CD4-positive, alpha-beta T cell (primary cell): ENCODE measurements around the gene SIPA1. TPM values are rescaled to one million over a fixed set of nuclear protein-coding genes. Genes with fewer than 3 reads are reported as not detected.

Source experiments
- ATAC-seq: fragments of 200-7000 bp; cut with Tn5 transposase; one replicate; pipeline ENCODE4 v1.10.0; 2022; ENCODE audit warnings: mild to moderate bottlenecking; ENCODE audit not compliant: poor library complexity
- CTCF ChIA-PET: fragments of 350-600 bp; sonication (Branson Sonifier 250); formaldehyde crosslinking; loops from one replicate; lab custom pipeline; 2021; ENCODE audit warnings: antibody characterized with exemption, inconsistent platforms; lab: Charles Lee
- POLR2A ChIA-PET: fragments of 350-600 bp; sonication (Branson Sonifier 250); formaldehyde crosslinking; loops from one replicate; lab custom pipeline; 2021; ENCODE audit warnings: antibody characterized with exemption, inconsistent platforms; lab: Charles Lee
- DNase-seq, 14 experiments: peaks; one replicate each; pipeline ENCODE4 v3.0.0-alpha.2; 2013 to 2020; ENCODE audit warnings: mixed read lengths in 2 of 14
- H3K27ac ChIP-seq, 2 donors: one replicate each; pipeline versions ENCODE4 v1.5.1 to v1.7.0; 2013; ENCODE audit warnings: low read length in 2 of 2, low read depth in 1 of 2, mild to moderate bottlenecking in 1 of 2
- H3K27me3 ChIP-seq, 2 experiments: 1 replicate in 1 of 2; 2 replicates in 1 of 2; pipeline versions ENCODE4 v1.6.1 to v1.7.0; 2013; ENCODE audit warnings: low read length in 2 of 2, control low read depth in 1 of 2, mild to moderate bottlenecking in 1 of 2, moderate library complexity in 1 of 2; ENCODE audit not compliant: insufficient read depth in 2 of 2, control insufficient read depth in 1 of 2
- H3K36me3 ChIP-seq: one replicate; pipeline ENCODE4 v1.6.1; 2013; ENCODE audit warnings: low read length, control low read depth; ENCODE audit not compliant: insufficient read depth
- H3K4me1 ChIP-seq: one replicate; pipeline ENCODE4 v1.6.1; 2013; ENCODE audit warnings: low read length, control low read depth; ENCODE audit not compliant: insufficient read depth
- H3K4me3 ChIP-seq: one replicate; pipeline ENCODE4 v1.5.1; 2013; ENCODE audit warnings: mild to moderate bottlenecking, low read length, moderate library complexity
- H3K9me3 ChIP-seq, 2 experiments: 1 replicate in 1 of 2; 2 replicates in 1 of 2; pipeline versions ENCODE4 v1.6.1 to v1.7.0; 2013; ENCODE audit warnings: low read length in 2 of 2, mild to moderate bottlenecking in 2 of 2, control low read depth in 1 of 2, moderate library complexity in 1 of 2; ENCODE audit not compliant: control insufficient read depth in 1 of 2, insufficient read depth in 1 of 2
- H3K27ac Mint-ChIP-seq: one replicate; pipeline ENCODE4 v1.8.0; 2020; ENCODE audit warnings: mixed read lengths
- H3K27me3 Mint-ChIP-seq: one replicate; pipeline ENCODE4 v1.8.0; 2021; ENCODE audit warnings: mixed read lengths
- H3K36me3 Mint-ChIP-seq: one replicate; pipeline ENCODE4 v1.8.0; 2021; ENCODE audit warnings: low read depth, mixed read lengths
- H3K4me1 Mint-ChIP-seq: one replicate; pipeline ENCODE4 v1.8.0; 2021; ENCODE audit warnings: low read depth, mixed read lengths
- H3K4me3 Mint-ChIP-seq: one replicate; pipeline ENCODE4 v1.8.0; 2020; ENCODE audit warnings: mild to moderate bottlenecking, mixed read lengths
- H3K9me3 Mint-ChIP-seq: one replicate; pipeline ENCODE4 v1.8.0; 2020; ENCODE audit warnings: mixed read lengths
- intact Hi-C, 2 experiments: fragments of 100-400 bp; cut with DNase I in 1 of 2; cut with micrococcal nuclease in 1 of 2; formaldehyde crosslinking; loops; one replicate each; pipeline versions ENCODE4 v1.15.1 to v1.9.0; 2023 to 2025; cut with DNase I, micrococcal nuclease
- total RNA-seq, 174 experiments: library from RNA in 2 of 174; stranded (reverse) in 2 of 174; gene quantifications; one replicate each; pipeline ENCODE4 v1.2.3 and lab custom pipeline; 2021 to 2026
- TF ChIP-seq, protein P1 (sequence below): fragments of 200-600 bp; IDR thresholded peaks from one replicate; pipeline ENCODE4 v1.8.0; 2022; ENCODE audit warnings: antibody characterized with exemption, mild to moderate bottlenecking

SIPA1 gene
- total RNA-seq, 2 experiments from 2014 or later, result 272 to 298 TPM

DNA sequence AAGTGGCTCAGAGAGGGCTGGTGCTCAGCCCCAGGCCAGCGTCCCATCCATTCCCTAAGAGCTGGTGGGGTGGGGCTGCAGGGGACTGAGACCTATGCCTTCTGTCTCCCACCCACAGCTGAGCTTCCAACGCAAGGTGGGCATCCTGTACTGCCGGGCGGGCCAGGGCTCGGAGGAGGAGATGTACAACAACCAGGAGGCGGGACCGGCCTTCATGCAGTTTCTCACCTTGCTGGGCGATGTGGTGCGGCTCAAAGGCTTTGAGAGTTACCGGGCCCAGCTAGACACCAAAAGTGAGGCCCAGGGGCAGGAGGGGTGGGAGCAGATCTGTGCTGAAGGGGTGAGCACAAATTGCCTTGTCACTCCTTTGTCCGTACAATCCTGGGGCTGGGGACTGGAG lies 6.9 kb downstream of the SIPA1 start:
- TF ChIP-seq, protein P1, sequence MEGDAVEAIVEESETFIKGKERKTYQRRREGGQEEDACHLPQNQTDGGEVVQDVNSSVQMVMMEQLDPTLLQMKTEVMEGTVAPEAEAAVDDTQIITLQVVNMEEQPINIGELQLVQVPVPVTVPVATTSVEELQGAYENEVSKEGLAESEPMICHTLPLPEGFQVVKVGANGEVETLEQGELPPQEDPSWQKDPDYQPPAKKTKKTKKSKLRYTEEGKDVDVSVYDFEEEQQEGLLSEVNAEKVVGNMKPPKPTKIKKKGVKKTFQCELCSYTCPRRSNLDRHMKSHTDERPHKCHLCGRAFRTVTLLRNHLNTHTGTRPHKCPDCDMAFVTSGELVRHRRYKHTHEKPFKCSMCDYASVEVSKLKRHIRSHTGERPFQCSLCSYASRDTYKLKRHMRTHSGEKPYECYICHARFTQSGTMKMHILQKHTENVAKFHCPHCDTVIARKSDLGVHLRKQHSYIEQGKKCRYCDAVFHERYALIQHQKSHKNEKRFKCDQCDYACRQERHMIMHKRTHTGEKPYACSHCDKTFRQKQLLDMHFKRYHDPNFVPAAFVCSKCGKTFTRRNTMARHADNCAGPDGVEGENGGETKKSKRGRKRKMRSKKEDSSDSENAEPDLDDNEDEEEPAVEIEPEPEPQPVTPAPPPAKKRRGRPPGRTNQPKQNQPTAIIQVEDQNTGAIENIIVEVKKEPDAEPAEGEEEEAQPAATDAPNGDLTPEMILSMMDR, result no peak
- Mint-ChIP-seq H3K27ac (no peak overlapping the region), H3K36me3 (peaks cover 66% of the 10 kb centered on the region), H3K4me3 (no peak overlapping the region), H3K27me3 (no peaks in the 10 kb centered on the region), H3K4me1 (peaks cover 35% of the 10 kb centered on the region), H3K9me3 (no peaks in the 10 kb centered on the region)
- ChIA-PET POLR2A (no interaction called here), CTCF (no interaction called here)
- DNase-seq, result no peak
- ATAC-seq, result no peak
- intact Hi-C loops, result no loop called here
- Histone ChIP-seq H3K4me3 (no peak overlapping the region), H3K27me3 (no peaks in the 10 kb centered on the region), H3K27ac (no peak overlapping the region), H3K36me3 (peaks cover 74% of the 10 kb centered on the region), H3K4me1 (peaks cover 52% of the 10 kb centered on the region), H3K9me3 (no peaks in the 10 kb centered on the region)

DNA sequence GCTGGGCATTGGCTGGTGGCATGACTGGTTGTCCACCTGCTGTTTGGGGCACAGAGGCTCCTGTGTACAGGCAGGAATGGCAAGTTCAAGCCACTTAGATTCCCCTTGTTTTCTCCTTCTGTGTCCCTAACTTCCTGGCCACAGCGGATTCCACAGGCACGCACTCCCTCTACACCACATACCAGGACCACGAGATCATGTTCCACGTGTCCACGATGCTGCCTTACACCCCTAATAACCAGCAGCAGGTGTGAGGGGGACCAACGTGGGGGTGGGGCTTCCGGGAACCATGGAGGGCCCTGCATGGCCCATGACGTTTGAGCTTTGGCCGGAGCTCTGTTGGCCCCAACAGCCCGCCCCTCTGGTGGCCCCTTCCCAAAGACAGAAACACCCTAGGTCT lies 7.8 kb downstream of the SIPA1 start:
- no peak overlapping the region for H3K4me3 Mint-ChIP-seq
- Histone ChIP-seq H3K27me3 (no peaks in the 10 kb centered on the region), H3K4me3 (no peak overlapping the region), H3K27ac (peak overlapping the region in 1 of 2 donors; percentile 16), H3K36me3 (peaks cover 81% of the 10 kb centered on the region), H3K9me3 (no peaks in the 10 kb centered on the region), H3K4me1 (peaks cover 52% of the 10 kb centered on the region)
- CTCF ChIA-PET, result no interaction called here
- peaks cover 27% of the 10 kb centered on the region for H3K4me1 Mint-ChIP-seq
- peak overlapping the region; percentile 62 for H3K27ac Mint-ChIP-seq
- DNase-seq, result no peak
- POLR2A ChIA-PET, result no interaction called here
- intact Hi-C loops, result no loop called here
- no peak for ATAC-seq
- TF ChIP-seq, protein P1, result no peak
- H3K9me3 Mint-ChIP-seq, result no peaks in the 10 kb centered on the region
- H3K36me3 Mint-ChIP-seq, result peaks cover 75% of the 10 kb centered on the region
- no peaks in the 10 kb centered on the region for H3K27me3 Mint-ChIP-seq

DNA sequence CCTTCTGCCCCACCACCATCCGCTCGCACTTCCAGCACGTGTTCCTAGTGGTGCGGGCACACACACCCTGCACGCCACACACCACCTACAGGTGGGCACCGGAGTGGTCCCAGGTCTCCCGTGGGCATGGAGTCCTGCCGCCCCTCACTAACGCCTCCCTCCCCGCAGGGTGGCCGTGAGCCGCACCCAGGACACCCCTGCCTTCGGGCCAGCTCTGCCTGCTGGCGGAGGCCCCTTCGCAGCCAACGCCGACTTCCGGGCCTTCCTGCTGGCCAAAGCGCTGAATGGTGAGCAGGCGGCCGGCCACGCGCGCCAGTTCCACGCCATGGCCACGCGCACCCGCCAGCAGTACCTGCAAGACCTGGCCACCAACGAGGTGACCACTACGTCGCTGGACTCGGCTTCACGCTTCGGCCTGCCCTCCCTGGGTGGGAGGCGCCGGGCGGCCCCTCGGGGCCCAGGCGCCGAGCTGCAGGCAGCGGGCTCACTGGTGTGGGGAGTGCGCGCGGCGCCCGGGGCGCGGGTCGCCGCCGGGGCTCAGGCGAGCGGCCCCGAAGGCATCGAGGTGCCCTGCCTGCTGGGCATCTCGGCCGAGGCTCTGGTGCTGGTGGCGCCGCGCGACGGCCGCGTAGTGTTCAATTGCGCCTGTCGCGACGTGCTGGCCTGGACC lies 8.5 kb downstream of the SIPA1 start:
- no peak overlapping the region for H3K4me3 ChIP-seq
- H3K36me3 ChIP-seq, result peaks cover 84% of the 10 kb centered on the region
- no peaks in the 10 kb centered on the region for H3K27me3 Mint-ChIP-seq
- peaks cover 77% of the 10 kb centered on the region for H3K36me3 Mint-ChIP-seq
- no peaks in the 10 kb centered on the region for H3K27me3 ChIP-seq
- no peaks in the 10 kb centered on the region for H3K9me3 ChIP-seq
- H3K27ac ChIP-seq, result no peak overlapping the region
- TF ChIP-seq, protein P1, result no peak
- DNase-seq (peak in 1 of 14 experiments; percentile 0), ATAC-seq (no peak)
- ChIA-PET CTCF (no interaction called here), POLR2A (no interaction called here)
- H3K4me1 ChIP-seq, result peaks cover 52% of the 10 kb centered on the region
- H3K4me1 Mint-ChIP-seq, result peaks cover 29% of the 10 kb centered on the region
- no peak overlapping the region for H3K4me3 Mint-ChIP-seq
- intact Hi-C loops, result no loop called here
- H3K27ac Mint-ChIP-seq, result no peak overlapping the region
- no peaks in the 10 kb centered on the region for H3K9me3 Mint-ChIP-seq
